Measurements from ENCODE around the gene NAGPA.

Gene NAGPA

GRCh38 chr16:4994719-4995434, 38.9 kb downstream of the NAGPA start:
- no peak for DNase-seq

- DNase-seq = no peak
Measured at GRCh38 chr16:4991754-4992153, 42.0 kb downstream of the NAGPA start.

- no peak for DNase-seq
Measured at GRCh38 chr16:4990415-4990814, 43.3 kb downstream of the NAGPA start.

GRCh38 chr16:4989391-4990006, 44.2 kb downstream of the NAGPA start:
- DNase-seq = no peak

GRCh38 chr16:4988647-4989046, 45.1 kb downstream of the NAGPA start:
- no peak for DNase-seq

- DNase-seq = no peak
Measured at GRCh38 chr16:4987580-4988374, 46.0 kb downstream of the NAGPA start.

- DNase-seq = no peak
Measured at GRCh38 chr16:4987250-4987579, 46.5 kb downstream of the NAGPA start.

- no peak for DNase-seq
Measured at GRCh38 chr16:4984174-4984990, 49.4 kb downstream of the NAGPA start.

GRCh38 chr16:4982056-4982867, 51.5 kb downstream of the NAGPA start:
- no peak for DNase-seq

GRCh38 chr16:4981473-4981872, 52.3 kb downstream of the NAGPA start:
- no peak for DNase-seq

- no peak for DNase-seq
Measured at GRCh38 chr16:4980691-4981090, 53.0 kb downstream of the NAGPA start.

GRCh38 chr16:4979736-4980660, 53.7 kb downstream of the NAGPA start:
- DNase-seq = no peak

GRCh38 chr16:4979164-4979563, 54.6 kb downstream of the NAGPA start:
- DNase-seq = no peak

- no peak for DNase-seq
Measured at GRCh38 chr16:4976611-4977145, 57.1 kb downstream of the NAGPA start.

GRCh38 chr16:4976079-4976478, 57.7 kb downstream of the NAGPA start:
- DNase-seq = no peak
